Activated CD8-positive, alpha-beta memory T cell treated with anti-CD3 and anti-CD28 coated beads for 36 hours (primary cell): ENCODE data around the gene ACACA. TPM values are rescaled to one million over a fixed set of nuclear protein-coding genes. Genes with fewer than 3 reads are reported as not detected.

Experiments used
- CTCF ChIA-PET: fragments of 350-600 bp; sonication (Branson Sonifier 250); formaldehyde crosslinking; loops from one replicate; lab custom pipeline; 2021; ENCODE audit warnings: antibody characterized with exemption; lab: Charles Lee
- POLR2A ChIA-PET: fragments of 350-600 bp; sonication (Branson Sonifier 250); formaldehyde crosslinking; loops from one replicate; lab custom pipeline; 2021; ENCODE audit warnings: antibody characterized with exemption; lab: Charles Lee
- total RNA-seq, 2 experiments: library from RNA; stranded (reverse); gene quantifications; one replicate each; pipeline ENCODE4 v1.2.3, GENCODE V29; 2021

The ACACA gene
- total RNA-seq, 2 experiments from 2014 or later: 74.8 to 82.9 TPM

GRCh38 chr17:37131669-37132611 is 274.7 kb downstream of the ACACA start:
- ChIA-PET CTCF (interaction anchor here (1.5 kb wide), 1 partner anchor 70 kb away, joined by 3 read pairs; no protein-coding TSS in a partner anchor), POLR2A (no interaction called here)

- POLR2A ChIA-PET: no interaction called here
- CTCF ChIA-PET: interaction anchor here (1.5 kb wide), 1 partner anchor 71 kb away, joined by 3 read pairs; no protein-coding TSS in a partner anchor
Measured at GRCh38 chr17:37130984-37131446, 275.6 kb downstream of the ACACA start.

- ChIA-PET POLR2A (no interaction called here), CTCF (no interaction called here)
Measured at GRCh38 chr17:37124821-37125173, 281.8 kb downstream of the ACACA start.

- CTCF ChIA-PET: no interaction called here
- POLR2A ChIA-PET: no interaction called here
Measured at GRCh38 chr17:37123941-37124820, 282.5 kb downstream of the ACACA start.

- POLR2A ChIA-PET: no interaction called here
- CTCF ChIA-PET: no interaction called here
Measured at GRCh38 chr17:37123386-37123785, 283.2 kb downstream of the ACACA start.

GRCh38 chr17:37121616-37122015 is 285.0 kb downstream of the ACACA start:
- ChIA-PET CTCF (no interaction called here), POLR2A (no interaction called here)

GRCh38 chr17:37118366-37119137 is 288.1 kb downstream of the ACACA start:
- ChIA-PET CTCF (no interaction called here), POLR2A (no interaction called here)

- POLR2A ChIA-PET: interaction anchor here (0.5 kb wide), 1 partner anchor 1422 kb away, joined by 4 read pairs; no protein-coding TSS in a partner anchor
- CTCF ChIA-PET: interaction anchor here (0.6 to 0.7 kb wide), 2 partner anchors 119 to 685 kb away, joined by 3 read pairs; no protein-coding TSS in a partner anchor
Measured at GRCh38 chr17:37117373-37118142, 289.1 kb downstream of the ACACA start.

- ChIA-PET POLR2A (interaction anchor here (0.5 kb wide), 1 partner anchor 1421 kb away, joined by 4 read pairs; no protein-coding TSS in a partner anchor), CTCF (interaction anchor here (0.6 kb wide), 1 partner anchor 120 kb away, joined by 3 read pairs; no protein-coding TSS in a partner anchor)
Measured at GRCh38 chr17:37116671-37117185, 289.9 kb downstream of the ACACA start.

GRCh38 chr17:37111329-37111728 is 295.3 kb downstream of the ACACA start:
- ChIA-PET POLR2A (no interaction called here), CTCF (interaction anchor here (0.6 kb wide), 1 partner anchor 421 kb away, joined by 5 read pairs; no protein-coding TSS in a partner anchor)

- CTCF ChIA-PET: no interaction called here
- POLR2A ChIA-PET: no interaction called here
Measured at GRCh38 chr17:37110746-37111145, 295.9 kb downstream of the ACACA start.

GRCh38 chr17:37109731-37110710 is 296.6 kb downstream of the ACACA start:
- POLR2A ChIA-PET: no interaction called here
- CTCF ChIA-PET: no interaction called here

GRCh38 chr17:37109106-37109505 is 297.5 kb downstream of the ACACA start:
- ChIA-PET POLR2A (no interaction called here), CTCF (no interaction called here)

- ChIA-PET CTCF (no interaction called here), POLR2A (interaction anchor here (0.7 kb wide), 1 partner anchor 50 kb away, joined by 3 read pairs; no protein-coding TSS in a partner anchor)
Measured at GRCh38 chr17:37107406-37108083, 299.1 kb downstream of the ACACA start.

GRCh38 chr17:37106049-37106448 is 300.6 kb downstream of the ACACA start:
- ChIA-PET CTCF (no interaction called here), POLR2A (no interaction called here)

- POLR2A ChIA-PET: no interaction called here
Measured at GRCh38 chr17:37103231-37103630, 303.4 kb downstream of the ACACA start.

More at GRCh38 chr17:37103231-37103630, 303.4 kb downstream of the ACACA start:
- CTCF ChIA-PET: no interaction called here
